GM23248 (cell line): ENCODE data around the gene PFN3.
"Not testable (repeated sequence)": the region's sequence is repeated elsewhere in the genome, so short reads cannot be mapped to it uniquely, and the experiment has no call there.

Experiments
- EZH2 ChIP-seq: fragments of 200-600 bp; sonication (generic); IDR thresholded peaks from 2 replicates; pipeline ENCODE4 v1.6.1; 2018; ENCODE audit warnings: antibody characterized with exemption, mild to moderate bottlenecking; ENCODE audit not compliant: insufficient read depth, poor library complexity, severe bottlenecking
- EZH2phosphoT487 ChIP-seq: fragments of 200-600 bp; sonication (generic); IDR thresholded peaks from 2 replicates; pipeline ENCODE4 v1.6.1; 2018; ENCODE audit warnings: antibody characterized with exemption, moderate library complexity, mild to moderate bottlenecking, low read depth; ENCODE audit not compliant: insufficient read depth

DNA sequence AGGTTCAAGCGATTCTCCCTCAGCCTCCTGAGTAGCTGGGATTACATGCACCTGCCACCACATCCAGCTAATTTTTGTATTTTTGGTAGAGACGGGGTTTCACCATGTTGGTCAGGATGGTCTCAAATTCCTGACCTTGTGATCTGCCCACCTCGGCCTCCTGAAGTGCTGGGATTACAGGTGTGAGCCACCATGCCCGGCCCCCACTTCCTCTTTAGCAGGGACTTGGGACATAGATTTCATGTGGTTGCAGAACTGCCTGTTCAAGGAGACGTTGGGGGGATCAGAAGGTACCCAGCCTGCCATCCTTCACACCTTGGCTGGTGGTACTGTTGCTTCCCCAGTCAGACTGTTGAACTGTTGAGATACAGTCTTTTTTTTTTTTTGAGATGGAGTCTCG, 16.6 kb upstream of the PFN3 start:
- TF ChIP-seq EZH2, EZH2phosphoT487: not testable (repeated sequence)
